Measurements from ENCODE around the gene HOXA4. TPM values are rescaled to one million over a fixed set of nuclear protein-coding genes. Genes with fewer than 3 reads are reported as not detected.

Gene HOXA4
- total RNA-seq, 1 donor from 2014 or later, result 0.40 TPM

- ATAC-seq (ENCODE audit: low read depth) (no peak), DNase-seq (peak; percentile 20)
- H3K27me3 Mint-ChIP-seq, result peaks cover 48% of the 10 kb centered on the region
- no peak overlapping the region for H3K4me3 Mint-ChIP-seq
- H3K9me3 Mint-ChIP-seq, result no peaks in the 10 kb centered on the region
- ChIA-PET POLR2A (no interaction called here), CTCF (interaction anchor here (1.3 kb wide), 1 partner anchor 11 kb away, joined by 4 read pairs; no protein-coding TSS in a partner anchor)
- no peaks in the 10 kb centered on the region for H3K36me3 Mint-ChIP-seq (ENCODE audit: low read depth)
- H3K4me1 Mint-ChIP-seq, result peaks cover 20% of the 10 kb centered on the region
- TF ChIP-seq CTCF (IDR thresholded peaks at IDR 0.05), result no peak
- intact Hi-C loops (cut with micrococcal nuclease), result no loop called here
- peak overlapping the region; percentile 46 for H3K27ac Mint-ChIP-seq
These were observed 39.3 kb upstream of the HOXA4 start for GRCh38 chr7:27169658-27170425.

DNA sequence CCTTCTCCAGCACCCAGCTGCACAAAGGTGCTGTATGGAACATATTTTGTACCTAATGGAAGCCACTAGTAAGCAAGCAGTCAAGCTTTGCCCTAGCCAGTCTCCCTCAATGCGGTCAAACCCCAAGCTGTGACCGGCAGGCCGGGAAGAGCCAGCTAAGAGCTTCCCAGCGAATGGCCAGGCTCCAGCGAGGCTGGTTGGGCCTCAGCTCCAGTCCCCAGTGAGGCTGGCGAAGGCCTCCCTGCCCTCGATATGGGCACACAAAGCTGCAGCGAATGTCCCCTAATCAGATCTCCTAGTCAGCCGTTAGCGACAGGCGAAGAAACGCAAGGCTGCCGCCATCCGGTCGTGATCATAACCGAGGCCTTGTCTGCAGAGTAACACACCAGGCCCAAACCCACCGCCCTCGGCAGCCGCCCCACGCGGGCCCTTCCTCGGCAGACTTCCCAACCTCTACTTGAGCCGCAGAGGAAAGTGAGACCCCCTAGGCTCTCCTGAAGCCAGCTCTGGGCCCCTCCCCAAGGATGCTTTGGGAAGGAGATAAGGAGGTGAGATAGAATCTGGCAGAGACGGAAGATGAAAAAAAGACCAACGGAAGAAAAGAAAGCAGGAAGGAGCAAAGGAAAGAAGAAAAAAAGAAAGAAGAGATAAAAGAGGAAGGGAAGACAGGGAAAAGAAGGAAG is 37.8 kb upstream of the HOXA4 start:
- H3K4me1 Mint-ChIP-seq, result peaks cover 20% of the 10 kb centered on the region
- peaks cover 58% of the 10 kb centered on the region for H3K27me3 Mint-ChIP-seq
- POLR2A ChIA-PET, result no interaction called here
- H3K9me3 Mint-ChIP-seq, result no peaks in the 10 kb centered on the region
- H3K4me3 Mint-ChIP-seq, result no peak overlapping the region
- CTCF ChIA-PET, result interaction anchor here (1.5 to 2.2 kb wide), 2 partner anchors 18 to 43 kb away, joined by 4 to 8 read pairs; no protein-coding TSS in a partner anchor
- DNase-seq (no peak), ATAC-seq (ENCODE audit: low read depth) (no peak)
- H3K36me3 Mint-ChIP-seq (ENCODE audit: low read depth), result no peaks in the 10 kb centered on the region
- TF ChIP-seq CTCF (IDR thresholded peaks at IDR 0.05), result no peak
- peak overlapping the region; percentile 61 for H3K27ac Mint-ChIP-seq
- intact Hi-C loops (cut with micrococcal nuclease), result no loop called here

GRCh38 chr7:27167916-27168264 is 37.3 kb upstream of the HOXA4 start:
- POLR2A ChIA-PET, result no interaction called here
- H3K36me3 Mint-ChIP-seq (ENCODE audit: low read depth), result no peaks in the 10 kb centered on the region
- no peaks in the 10 kb centered on the region for H3K9me3 Mint-ChIP-seq
- intact Hi-C loops (cut with micrococcal nuclease), result no loop called here
- ATAC-seq (ENCODE audit: low read depth) (no peak), DNase-seq (no peak)
- peaks cover 18% of the 10 kb centered on the region for H3K4me1 Mint-ChIP-seq
- no peak overlapping the region for H3K4me3 Mint-ChIP-seq
- no peak for TF ChIP-seq CTCF (IDR thresholded peaks at IDR 0.05)
- peak overlapping the region; percentile 24 for H3K27ac Mint-ChIP-seq
- CTCF ChIA-PET, result interaction anchor here (0.9 to 2.2 kb wide), 3 partner anchors 17 to 43 kb away, joined by 3 to 8 read pairs (median 4); no protein-coding TSS in a partner anchor
- H3K27me3 Mint-ChIP-seq, result peaks cover 62% of the 10 kb centered on the region

DNA sequence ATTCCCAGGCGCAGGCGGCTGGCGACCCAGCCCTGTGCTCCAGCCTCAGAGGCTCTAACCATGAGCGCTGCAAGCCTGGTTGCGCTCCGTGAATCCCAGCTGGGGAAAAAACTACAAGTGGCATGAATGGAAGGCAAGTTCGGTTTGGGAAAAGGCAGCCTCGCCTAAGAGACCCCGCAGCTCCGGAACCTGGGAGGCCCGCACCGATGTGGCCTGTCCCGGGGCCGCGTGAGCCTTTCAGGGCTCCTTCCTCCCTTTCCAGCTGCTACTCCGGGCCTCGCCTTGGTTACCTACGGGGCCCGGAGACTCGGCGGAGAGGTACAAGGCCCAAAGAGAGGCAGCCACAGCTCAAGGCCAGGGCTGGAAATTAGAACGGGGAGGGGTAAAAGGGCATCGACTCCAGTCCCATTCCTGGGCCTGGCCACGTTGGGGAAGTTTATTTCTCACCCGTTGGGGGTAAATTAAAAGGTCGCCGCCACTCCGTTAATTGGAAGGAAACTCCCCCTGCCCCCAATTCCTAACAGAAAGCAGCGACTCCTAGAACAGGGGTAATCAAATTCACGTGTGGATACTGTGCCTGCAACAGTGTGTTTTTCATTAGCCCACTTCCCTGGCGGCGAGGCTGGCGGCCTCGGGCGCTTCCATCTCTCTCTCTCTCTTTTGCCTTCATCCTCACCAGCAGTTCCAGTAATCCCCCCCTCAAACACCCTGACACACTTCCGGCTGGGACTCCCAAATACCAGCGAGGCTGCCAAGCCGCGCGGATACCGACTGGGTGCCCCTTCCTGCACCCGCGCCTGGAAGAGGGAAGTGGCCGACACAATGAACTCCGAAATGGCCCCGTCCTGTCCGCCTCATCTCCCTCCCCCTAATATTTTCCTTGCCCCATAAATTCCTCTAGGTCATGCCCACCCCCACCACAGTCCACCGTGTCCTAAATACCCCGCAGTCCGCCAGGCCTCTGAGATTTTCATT is 36.3 kb upstream of the HOXA4 start:
- ChIA-PET POLR2A (no interaction called here), CTCF (interaction anchor here (0.9 to 2.2 kb wide), 3 partner anchors 16 to 29 kb away, joined by 3 to 8 read pairs (median 3); no protein-coding TSS in a partner anchor)
- no peaks in the 10 kb centered on the region for H3K9me3 Mint-ChIP-seq
- ATAC-seq (ENCODE audit: low read depth), result no peak
- H3K4me1 Mint-ChIP-seq, result peaks cover 13% of the 10 kb centered on the region
- peak overlapping the region; percentile 24 for H3K4me3 Mint-ChIP-seq
- H3K27ac Mint-ChIP-seq, result peak overlapping the region; percentile 77
- intact Hi-C loops (cut with micrococcal nuclease), result no loop called here
- H3K36me3 Mint-ChIP-seq (ENCODE audit: low read depth), result no peaks in the 10 kb centered on the region
- no peak for DNase-seq
- peaks cover 62% of the 10 kb centered on the region for H3K27me3 Mint-ChIP-seq
- TF ChIP-seq CTCF (IDR thresholded peaks at IDR 0.05), result no peak

Data from activated B cell treated with CpG ODN at 0.5 μM for 24 hours (primary cell).